ENCODE data around the gene CCNL2. TPM values are rescaled to one million over a fixed set of nuclear protein-coding genes. Genes with fewer than 3 reads are reported as not detected.

Gene CCNL2
- total and polyA plus RNA-seq, 12 donors, result 38.5 to 243 (median 48.0) TPM

DNA sequence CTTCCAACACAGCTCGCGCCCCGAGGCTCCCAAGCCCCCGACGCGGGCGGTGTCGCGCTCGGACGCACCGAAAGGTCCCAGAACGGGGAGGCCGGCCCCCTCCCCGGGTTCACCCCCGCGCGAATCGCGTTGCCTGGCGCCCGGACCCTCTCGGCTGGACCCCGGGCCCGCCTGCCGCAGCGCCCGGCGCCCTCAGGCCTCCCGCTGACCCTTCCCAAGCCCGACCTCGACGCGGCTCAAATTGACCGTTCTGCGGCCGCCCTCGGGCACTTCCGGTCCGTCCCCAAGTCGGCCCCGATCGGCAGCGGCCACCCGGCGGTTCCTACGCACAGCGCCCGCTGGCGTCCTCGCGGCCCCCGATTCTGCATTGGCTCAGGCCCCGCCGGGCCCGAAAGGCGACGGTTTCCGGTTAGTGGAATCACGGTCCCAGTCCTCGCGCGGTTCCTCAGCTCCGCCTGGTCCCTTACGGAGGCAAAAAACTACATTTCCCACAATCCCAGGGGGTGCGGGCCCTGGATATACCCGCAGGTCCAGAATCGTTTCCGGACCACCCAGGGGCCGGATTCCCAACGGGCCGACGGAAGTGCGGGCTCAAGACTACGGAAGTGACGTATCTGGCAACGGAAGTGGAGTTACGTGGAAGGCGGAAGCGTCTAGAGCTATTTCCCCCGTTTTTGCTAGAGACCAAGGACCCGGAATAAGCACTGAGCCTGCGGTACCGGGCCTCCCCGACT is 24.0 kb downstream of the CCNL2 start, which contains the start of gene AURKAIP1:
Gene AURKAIP1, minus strand, starts transcription at position 279 of the 734 bp plus-strand sequence. CDS start 451 bp downstream, outside the sequence.
- peak within 1 kb of the TSS; percentile 79 to 99 (median 96) for H3K27ac ChIP-seq
- WGBS, 2 donors, result 0% methylated on average over 80 to 85 of the region's 85 CpGs
- peak within 1 kb of the TSS; percentile 76 to 100 (median 93) for H3K4me3 ChIP-seq
- H3K9me3 ChIP-seq, result no peaks in the 10 kb centered on the region
- DNase-seq (peak; percentile 96 to 99), ATAC-seq (peak; percentile 93 to 98 (median 97))
- TF ChIP-seq, protein P1, sequence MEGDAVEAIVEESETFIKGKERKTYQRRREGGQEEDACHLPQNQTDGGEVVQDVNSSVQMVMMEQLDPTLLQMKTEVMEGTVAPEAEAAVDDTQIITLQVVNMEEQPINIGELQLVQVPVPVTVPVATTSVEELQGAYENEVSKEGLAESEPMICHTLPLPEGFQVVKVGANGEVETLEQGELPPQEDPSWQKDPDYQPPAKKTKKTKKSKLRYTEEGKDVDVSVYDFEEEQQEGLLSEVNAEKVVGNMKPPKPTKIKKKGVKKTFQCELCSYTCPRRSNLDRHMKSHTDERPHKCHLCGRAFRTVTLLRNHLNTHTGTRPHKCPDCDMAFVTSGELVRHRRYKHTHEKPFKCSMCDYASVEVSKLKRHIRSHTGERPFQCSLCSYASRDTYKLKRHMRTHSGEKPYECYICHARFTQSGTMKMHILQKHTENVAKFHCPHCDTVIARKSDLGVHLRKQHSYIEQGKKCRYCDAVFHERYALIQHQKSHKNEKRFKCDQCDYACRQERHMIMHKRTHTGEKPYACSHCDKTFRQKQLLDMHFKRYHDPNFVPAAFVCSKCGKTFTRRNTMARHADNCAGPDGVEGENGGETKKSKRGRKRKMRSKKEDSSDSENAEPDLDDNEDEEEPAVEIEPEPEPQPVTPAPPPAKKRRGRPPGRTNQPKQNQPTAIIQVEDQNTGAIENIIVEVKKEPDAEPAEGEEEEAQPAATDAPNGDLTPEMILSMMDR (IDR thresholded peaks at IDR 0.05), result peak in 7 of 9 donors; percentile 27 to 54 (median 31)
- intact Hi-C loops (cut with DNase I), result loop anchor here in 2 of 10 donors (1.0 to 10.0 kb wide), 2 partner anchors 32 to 130 kb away; partner anchors contain the start of gene MRPL20 (in 1 of the 2)
- peaks cover 0 to 19% (median 0%) of the 10 kb centered on the region in 9 donors for H3K36me3 ChIP-seq
- H3K4me1 ChIP-seq, result peaks cover 16 to 45% (median 38%) of the 10 kb centered on the region in 9 donors
- H3K27me3 ChIP-seq, result no peaks in the 10 kb centered on the region

DNA sequence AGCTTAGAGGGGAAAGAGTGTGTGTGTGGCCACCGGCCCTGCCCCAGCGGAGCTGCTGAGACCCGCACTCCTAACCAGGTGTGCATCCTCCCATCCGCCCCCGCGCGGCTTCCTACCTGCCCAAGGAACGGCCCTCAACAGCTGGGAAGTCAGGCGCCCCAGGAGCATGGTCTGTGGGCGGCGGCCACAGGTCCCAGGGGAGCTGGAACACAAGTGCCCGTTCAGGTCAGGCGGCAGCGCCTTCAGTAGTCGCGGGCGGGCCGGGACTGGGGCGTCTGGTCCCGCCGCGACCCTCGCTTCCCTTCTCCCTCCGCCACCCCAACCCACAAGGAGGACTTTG is 24.6 kb downstream of the CCNL2 start:
- H3K27me3 ChIP-seq, result no peaks in the 10 kb centered on the region
- WGBS, 2 donors, result 1% methylated on average over 21 to 24 of the region's 24 CpGs
- intact Hi-C loops (cut with DNase I), result loop anchor here in 1 of 10 donors (10.0 kb wide), 1 partner anchor 130 kb away; no protein-coding TSS in a partner anchor
- ATAC-seq, result no peak
- TF ChIP-seq, protein P1 (IDR thresholded peaks at IDR 0.05), result no peak
- peak in 1 of 2 donors; percentile 46 for DNase-seq
- H3K9me3 ChIP-seq, result no peaks in the 10 kb centered on the region
- H3K4me3 ChIP-seq, result peak overlapping the region; percentile 76 to 100 (median 93)
- peak overlapping the region; percentile 79 to 99 (median 96) for H3K27ac ChIP-seq
- peaks cover 16 to 45% (median 38%) of the 10 kb centered on the region in 9 donors for H3K4me1 ChIP-seq
- H3K36me3 ChIP-seq, result peaks cover 0 to 19% (median 0%) of the 10 kb centered on the region in 9 donors

DNA sequence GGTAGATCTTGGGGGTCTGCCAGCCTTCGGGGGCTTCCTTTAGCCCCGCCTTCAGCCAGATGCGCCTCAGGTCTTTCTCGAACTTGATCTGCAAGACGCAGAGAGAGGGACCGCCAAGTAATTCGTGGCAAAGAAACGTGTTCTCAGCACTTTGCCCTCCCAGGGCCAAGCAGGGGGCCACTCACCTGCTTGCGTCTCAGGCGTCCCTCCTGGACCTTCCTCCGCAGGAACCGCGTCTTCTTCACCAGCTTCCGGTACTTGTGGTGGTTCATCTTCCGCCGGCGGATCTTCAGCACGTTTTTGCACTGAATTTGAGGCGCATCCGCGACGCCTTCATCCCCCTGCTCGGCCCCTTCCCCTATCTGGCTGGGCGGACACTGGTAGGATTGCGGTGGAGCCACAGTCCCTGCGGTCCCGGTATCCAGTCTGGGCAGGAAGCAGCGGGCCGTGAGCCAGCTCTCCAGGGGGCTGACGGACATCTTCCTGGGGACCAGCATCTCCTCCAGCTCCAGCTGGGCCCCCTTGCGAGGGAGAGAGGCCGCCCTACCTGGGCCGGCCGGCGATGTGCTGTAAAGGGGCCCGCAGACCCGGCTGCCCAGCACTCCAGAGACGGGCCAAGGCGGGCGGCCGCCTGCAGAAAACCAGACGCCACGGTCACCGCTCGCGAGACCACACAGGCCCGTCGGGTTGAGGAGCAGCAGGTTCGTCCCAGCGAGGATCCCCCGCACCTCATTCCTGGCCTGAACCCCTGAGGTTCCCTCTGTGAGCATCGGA is 25.1 kb downstream of the CCNL2 start:
- H3K27ac ChIP-seq, result peak overlapping the region in 9 of 10 donors; percentile 91 to 99 (median 97)
- TF ChIP-seq, protein P1 (IDR thresholded peaks at IDR 0.05), result no peak
- intact Hi-C loops (cut with DNase I), result loop anchor here in 1 of 10 donors (10.0 kb wide), 1 partner anchor 131 kb away; no protein-coding TSS in a partner anchor

More for the DNA sequence above, 25.1 kb downstream of the CCNL2 start:
- 46 to 48% methylated on average over 51 to 52 of the region's 52 CpGs for WGBS, 2 donors
- DNase-seq (peak in 1 of 2 donors; percentile 27), ATAC-seq (no peak)
- Histone ChIP-seq H3K4me3 (peak overlapping the region; percentile 76 to 100 (median 93)), H3K9me3 (no peaks in the 10 kb centered on the region), H3K27me3 (no peaks in the 10 kb centered on the region), H3K4me1 (peaks cover 16 to 45% (median 38%) of the 10 kb centered on the region in 9 donors), H3K36me3 (peaks cover 0 to 19% (median 0%) of the 10 kb centered on the region in 9 donors)
